Hypothalamus (tissue), 51 donors: Measurements from ENCODE around the gene OR2V2.
A peak's percentile ranks its signal among the peaks of the same experiment; 100 is the strongest.
"Not testable (repeated sequence)": the region's sequence is repeated elsewhere in the genome, so short reads cannot be mapped to it uniquely, and the experiment has no call there.

Source experiments
- DNase-seq, 51 donors: peaks; one replicate each; lab custom pipeline; 2025; lab: John Stamatoyannopoulos, UW

Gene OR2V2

DNA sequence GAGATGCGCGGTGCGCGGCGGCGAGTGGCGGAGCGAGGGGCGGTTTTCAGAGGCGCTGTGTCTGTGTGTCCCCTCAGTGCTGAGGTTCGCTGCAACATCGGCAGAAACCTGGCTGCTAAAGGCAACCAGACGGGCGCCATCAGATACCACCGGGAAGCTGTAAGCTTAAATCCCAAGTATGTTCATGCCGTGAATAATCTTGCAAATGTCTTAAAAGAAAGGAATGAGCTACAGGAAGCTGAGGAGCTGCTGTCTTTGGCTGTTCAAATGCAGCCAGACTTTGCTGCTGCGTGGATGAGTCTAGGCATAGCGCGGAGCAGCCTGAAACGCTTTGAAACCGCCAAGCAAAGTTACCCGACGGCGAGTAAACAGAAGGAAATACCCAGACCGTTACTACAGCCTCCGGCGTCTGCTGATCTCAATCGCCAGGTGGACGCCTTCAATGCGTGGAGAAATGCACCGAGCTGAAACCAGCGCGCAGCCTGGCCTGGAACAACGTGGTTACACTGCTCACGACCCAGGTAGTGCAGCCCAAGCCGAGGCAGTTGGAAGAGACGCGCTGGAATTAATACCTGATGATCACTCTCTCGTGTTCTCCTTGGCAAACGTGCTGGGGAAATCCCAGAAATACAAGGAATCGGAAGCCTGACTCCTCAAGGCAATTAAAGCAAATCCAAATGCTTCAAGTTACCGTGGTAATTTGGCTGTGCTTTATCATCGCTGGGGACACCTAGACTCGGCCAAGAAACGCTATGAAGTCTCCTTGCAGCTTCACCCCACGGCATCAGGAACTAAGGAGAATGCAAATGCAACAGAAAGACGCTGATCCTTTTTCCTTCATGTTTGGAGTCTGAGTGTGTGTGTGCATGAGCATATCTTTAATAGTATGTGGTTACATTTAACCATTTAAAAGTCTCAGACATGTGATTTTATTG is 32.3 kb upstream of the OR2V2 start:
- no peak for DNase-seq

- no peak for DNase-seq
Measured at GRCh38 chr5:181118369-181118768, 29.0 kb upstream of the OR2V2 start.

- no peak for DNase-seq
Measured at GRCh38 chr5:181119105-181119504, 28.3 kb upstream of the OR2V2 start.

DNA sequence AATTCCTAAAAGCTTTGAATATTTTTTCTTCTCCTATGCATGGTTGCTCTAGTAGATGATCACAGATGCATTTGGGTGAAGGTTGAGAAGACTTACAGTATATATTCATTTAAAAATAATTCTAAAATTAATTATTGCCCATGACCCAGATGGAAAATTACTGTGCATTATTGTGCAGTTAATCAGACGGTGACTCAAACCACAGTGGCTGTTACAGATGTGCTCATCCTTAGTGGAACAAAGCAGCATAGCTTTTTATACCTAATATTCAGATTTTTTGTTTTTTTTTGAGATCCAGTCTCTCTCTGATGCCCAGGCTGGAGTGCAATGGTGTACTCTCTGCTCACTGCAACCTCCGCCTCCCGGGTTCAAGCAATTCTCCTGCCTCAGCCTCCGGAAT is 27.1 kb upstream of the OR2V2 start:
- no peak for DNase-seq

DNA sequence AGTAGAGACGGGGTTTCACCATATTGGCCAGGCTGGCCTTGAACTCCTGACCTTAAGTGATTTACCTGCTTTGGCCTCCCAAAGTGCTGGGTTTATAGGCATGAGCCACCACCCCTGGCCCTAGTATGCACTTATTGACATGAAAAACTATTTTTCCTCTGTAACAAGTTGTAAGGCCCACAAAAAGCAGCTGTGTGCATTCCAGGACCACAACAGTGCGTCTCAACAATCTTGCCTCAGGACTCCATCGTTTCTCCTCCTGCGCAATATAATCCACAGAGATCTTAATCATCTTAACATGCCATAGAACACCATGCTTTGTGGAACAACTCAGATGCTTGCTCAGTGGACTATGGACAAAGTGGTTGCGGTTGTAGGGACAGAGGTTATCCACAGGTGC is 26.6 kb upstream of the OR2V2 start:
- DNase-seq: no peak

GRCh38 chr5:181121675-181122561 is 25.5 kb upstream of the OR2V2 start:
- DNase-seq: peak in 1 of 51 donors; percentile 3

- DNase-seq: no peak
Measured at GRCh38 chr5:181124526-181124925, 22.9 kb upstream of the OR2V2 start.

DNA sequence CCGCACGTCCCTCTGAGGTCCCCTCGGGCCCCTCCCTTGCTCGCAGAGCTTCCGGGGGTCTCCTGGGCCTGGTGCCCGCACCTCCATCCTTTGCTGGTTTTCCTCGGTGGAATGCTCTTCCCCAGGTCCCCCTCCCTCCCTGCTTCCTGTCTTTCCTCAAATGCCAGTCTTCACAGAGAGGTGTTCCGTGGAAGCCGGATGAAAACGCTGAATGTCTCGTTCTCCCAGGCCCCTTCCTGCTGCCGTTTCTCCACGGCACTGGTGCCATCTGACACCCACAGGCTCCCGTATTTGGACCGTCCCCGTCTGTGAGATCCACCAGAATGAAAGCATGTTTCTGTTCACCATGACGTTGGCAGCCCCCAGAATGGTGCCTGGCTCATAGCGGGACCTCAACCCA is 20.5 kb upstream of the OR2V2 start:
- no peak for DNase-seq

- no peak for DNase-seq
Measured at GRCh38 chr5:181127456-181127855, 19.9 kb upstream of the OR2V2 start.

DNA sequence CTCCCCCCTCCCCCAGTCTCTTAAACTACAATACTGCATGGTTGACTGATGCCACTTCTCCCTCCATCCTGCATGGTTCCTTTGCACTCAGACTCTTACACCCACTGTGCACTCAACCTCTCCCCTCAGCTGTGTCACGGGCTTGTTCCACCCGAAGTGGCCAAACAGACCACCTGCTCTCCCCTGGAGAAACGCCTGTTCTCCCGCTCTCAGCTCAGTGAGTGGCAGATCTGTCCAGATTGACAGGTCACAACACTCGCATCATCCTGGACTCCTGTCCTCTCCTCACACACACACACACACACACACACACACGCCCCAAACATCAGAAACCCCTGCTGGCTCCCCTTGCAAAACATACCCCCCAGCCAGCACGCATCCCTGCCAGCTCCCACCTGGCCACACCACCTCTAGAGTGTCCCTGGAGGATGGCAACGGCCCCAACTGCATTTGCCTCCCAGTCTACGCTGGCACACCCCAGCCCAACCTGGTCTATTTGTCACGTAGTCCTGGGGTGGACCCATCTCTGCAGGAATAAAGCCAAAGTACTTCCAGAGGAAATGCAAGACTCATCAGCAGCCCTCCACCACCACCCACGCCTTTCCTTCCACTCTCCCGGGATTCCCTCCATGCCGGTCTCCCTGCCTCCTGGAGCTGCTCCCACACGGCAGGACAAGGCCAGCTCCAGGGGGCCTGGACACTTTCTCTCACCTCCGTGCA is 19.3 kb upstream of the OR2V2 start:
- DNase-seq: no peak

DNA sequence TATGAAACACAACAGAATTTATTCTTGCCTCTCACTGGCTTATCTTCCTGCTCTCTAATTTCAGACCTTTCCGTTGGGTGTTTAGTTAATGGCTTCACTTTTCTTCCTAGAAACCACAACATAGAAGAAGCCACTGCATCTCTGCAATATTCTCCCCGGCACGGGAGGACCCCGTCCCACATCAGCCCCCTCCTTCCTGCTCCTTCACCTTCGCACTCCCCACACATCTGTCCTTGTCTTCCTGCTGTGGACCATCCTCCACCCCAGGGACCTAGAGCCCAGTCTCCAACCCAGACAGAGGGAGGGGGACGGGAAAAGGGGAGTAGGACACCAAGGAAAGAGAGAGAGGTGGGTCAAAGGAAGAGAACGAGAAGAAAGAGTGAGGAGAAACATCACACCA is 17.8 kb upstream of the OR2V2 start:
- DNase-seq: no peak

DNA sequence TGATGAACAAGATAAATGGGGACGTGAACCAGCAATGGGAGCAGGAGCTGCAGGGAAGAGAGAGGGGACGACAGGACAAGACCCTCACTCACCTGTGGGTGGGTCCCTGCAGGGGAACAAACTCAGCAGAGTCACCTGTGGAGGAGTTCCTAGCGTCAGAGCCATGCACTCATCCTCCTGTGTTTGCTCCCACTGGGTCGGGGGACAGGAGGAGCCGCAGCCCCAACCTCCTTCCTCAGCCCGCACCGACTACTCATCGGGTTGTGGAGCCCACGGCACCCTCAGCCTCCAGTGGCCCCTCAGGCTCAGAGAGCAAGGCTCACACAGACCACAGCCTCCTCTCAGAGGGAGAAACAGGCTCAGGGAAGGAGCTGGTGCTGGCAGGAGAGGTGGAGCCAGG is 17.3 kb upstream of the OR2V2 start:
- DNase-seq: not testable (repeated sequence)

DNA sequence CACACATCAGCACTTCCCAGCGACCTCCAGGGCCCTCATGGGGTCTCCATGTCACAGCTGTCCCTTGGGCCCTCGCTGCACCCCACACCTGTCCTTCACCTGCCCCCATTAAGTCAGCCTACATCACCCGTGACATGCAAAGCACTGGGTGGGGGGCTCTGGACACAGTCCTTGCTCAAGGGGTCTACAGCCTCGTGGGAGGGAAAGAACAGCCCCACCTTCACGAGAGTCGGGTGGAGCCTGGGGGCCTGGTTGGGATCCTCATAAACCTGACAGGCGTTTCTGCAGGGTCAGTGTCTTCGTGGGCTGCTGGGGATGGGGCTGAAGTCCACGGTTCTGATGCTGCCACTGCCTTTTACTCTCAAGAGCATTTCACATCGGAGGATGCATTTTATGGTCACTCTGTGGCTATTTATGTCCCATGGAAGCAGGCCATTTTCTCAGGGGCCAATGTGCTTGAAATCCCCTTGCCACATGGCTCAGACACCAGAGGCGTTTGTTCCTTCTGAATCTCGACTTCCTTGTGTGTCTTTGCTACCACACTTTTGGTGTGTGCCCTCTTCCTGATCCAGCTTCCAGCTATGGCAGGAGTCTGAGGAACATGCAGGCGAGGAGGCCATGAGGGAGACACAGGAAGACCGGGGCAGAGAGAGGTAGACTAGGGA is 16.4 kb upstream of the OR2V2 start, which contains the start of gene OR2V1:
Gene OR2V1 (minus strand): TSS at position 338 of the 665 bp plus-strand sequence. CDS start 5,865 bp downstream, outside the sequence.
- DNase-seq: no peak

DNA sequence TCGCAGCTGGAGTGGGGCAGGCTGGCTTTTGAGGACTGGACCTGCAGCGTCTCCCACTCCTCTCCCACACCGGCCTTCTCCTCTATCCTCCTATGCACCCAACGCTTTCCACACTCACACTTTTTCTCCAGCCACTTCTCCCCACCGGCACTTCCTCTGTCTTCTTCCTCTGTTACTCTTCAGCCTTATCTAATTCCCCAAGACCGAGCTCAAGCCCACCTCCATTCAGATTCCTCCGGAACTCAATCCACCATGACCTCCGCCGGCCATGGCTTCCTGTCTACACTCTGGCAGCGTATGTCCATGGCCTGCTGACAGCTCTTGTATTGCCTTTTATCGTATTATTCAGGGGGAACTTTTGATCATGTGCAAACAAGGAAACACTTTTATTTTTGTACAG is 15.9 kb upstream of the OR2V2 start:
- no peak for DNase-seq

- DNase-seq: no peak
Measured at GRCh38 chr5:181133083-181133482, 14.3 kb upstream of the OR2V2 start.

DNA sequence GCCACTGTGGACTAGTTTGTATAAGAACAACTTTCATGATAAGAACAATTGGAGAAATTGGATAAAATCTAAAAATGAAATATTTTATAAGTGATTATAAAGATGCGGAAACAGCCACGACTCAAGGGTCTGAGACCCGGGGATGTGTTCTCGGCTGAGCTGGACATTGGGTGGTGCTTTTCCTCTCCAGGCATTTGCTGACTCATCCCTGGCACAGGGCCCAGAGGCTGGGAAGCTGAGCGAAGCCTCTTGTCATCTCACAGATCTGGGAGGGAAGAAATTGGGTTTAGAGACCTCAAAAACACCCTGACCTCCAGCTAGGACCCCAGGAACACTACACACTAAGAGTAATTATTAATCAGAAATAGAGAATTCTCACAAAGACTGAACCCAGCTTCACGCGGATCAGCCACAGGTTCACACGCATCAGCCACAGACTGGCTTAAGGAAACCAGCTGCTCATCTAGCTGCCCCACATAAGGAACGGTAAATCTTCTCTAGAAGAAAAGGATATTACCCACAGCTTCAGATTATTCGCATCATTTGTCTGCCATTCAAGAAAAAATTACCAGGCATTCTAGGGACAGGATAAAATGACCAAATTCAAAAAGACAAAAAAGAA is 13.7 kb upstream of the OR2V2 start:
- DNase-seq: peak in 2 of 51 donors; percentile 1 to 7

DNA sequence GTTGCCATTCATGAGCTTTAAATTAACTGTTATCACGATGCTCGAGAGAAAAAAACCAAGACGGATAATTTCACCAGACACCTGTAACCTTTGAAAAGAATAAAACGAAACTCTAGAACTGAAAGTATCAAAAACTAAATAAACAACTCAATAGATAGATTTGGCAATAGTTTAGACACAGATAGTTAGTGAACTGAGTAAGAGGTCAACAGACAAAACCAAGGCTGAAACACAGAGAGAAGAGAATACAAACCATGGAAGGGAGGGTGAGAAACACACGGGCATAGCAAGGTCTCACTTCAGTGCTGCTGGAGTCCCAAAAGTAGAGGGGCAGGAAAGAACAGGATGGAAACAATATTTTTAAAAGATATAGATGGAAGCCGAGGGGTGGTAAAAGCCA is 13.1 kb upstream of the OR2V2 start:
- DNase-seq: no peak

GRCh38 chr5:181136361-181136955 is 10.9 kb upstream of the OR2V2 start:
- DNase-seq: no peak

GRCh38 chr5:181138258-181138657 is 9.1 kb upstream of the OR2V2 start:
- no peak for DNase-seq
